Chondrocyte (in vitro differentiated cells): ENCODE measurements around the gene KIF3A. TPM values are rescaled to one million over a fixed set of nuclear protein-coding genes. Genes with fewer than 3 reads are reported as not detected.

Experiments
- DNase-seq: peaks from one replicate; pipeline ENCODE4 v3.0.0; 2021; ENCODE audit warnings: mixed read lengths, low spot score
- H3K27ac Mint-ChIP-seq: one replicate; pipeline ENCODE4 v1.8.0; 2021; ENCODE audit warnings: mild to moderate bottlenecking, moderate library complexity, mixed read lengths; ENCODE audit not compliant: unreplicated experiment
- H3K27me3 Mint-ChIP-seq: 2 replicates; pipeline ENCODE4 v1.8.0; 2021; ENCODE audit warnings: low read depth, mixed read lengths
- H3K36me3 Mint-ChIP-seq: 2 replicates; pipeline ENCODE4 v1.8.0; 2021; ENCODE audit warnings: low read depth, mixed read lengths
- H3K4me1 Mint-ChIP-seq: 2 replicates; pipeline ENCODE4 v1.8.0; 2021; ENCODE audit warnings: low read depth, mild to moderate bottlenecking, mixed read lengths
- H3K4me3 Mint-ChIP-seq: one replicate; pipeline ENCODE4 v1.8.0; 2021; ENCODE audit warnings: mild to moderate bottlenecking, moderate library complexity, mixed read lengths; ENCODE audit not compliant: unreplicated experiment
- H3K9me3 Mint-ChIP-seq: 2 replicates; pipeline ENCODE4 v1.8.0; 2021; ENCODE audit warnings: low read depth, mixed read lengths
- long read RNA-seq: library from polyadenylated mRNA; stranded (forward); transcript quantifications from one replicate; pipeline ENCODE4 v2.0.0, GENCODE V29; 2021
- total RNA-seq: library from RNA; stranded (reverse); gene quantifications from 3 replicates; pipeline ENCODE4 v1.2.1, GENCODE V29; 2021
- TF ChIP-seq, protein P1 (sequence below): fragments of 200-600 bp; sonication (generic); IDR thresholded peaks from 2 replicates; pipeline ENCODE4 v1.5.0; 2021; ENCODE audit warnings: antibody characterized with exemption, mild to moderate bottlenecking, moderate library complexity

KIF3A gene
- 15.0 to 16.4 TPM (median 16.2 TPM) in 3 replicates for total RNA-seq
- long read RNA-seq, full-length matches to known transcripts: 2 of 4 reads
- long read RNA-seq, partial matches to known transcripts: 1 of 4 reads
- long read RNA-seq, other reads (novel, unspliced or antisense): 1 of 4 reads

DNA sequence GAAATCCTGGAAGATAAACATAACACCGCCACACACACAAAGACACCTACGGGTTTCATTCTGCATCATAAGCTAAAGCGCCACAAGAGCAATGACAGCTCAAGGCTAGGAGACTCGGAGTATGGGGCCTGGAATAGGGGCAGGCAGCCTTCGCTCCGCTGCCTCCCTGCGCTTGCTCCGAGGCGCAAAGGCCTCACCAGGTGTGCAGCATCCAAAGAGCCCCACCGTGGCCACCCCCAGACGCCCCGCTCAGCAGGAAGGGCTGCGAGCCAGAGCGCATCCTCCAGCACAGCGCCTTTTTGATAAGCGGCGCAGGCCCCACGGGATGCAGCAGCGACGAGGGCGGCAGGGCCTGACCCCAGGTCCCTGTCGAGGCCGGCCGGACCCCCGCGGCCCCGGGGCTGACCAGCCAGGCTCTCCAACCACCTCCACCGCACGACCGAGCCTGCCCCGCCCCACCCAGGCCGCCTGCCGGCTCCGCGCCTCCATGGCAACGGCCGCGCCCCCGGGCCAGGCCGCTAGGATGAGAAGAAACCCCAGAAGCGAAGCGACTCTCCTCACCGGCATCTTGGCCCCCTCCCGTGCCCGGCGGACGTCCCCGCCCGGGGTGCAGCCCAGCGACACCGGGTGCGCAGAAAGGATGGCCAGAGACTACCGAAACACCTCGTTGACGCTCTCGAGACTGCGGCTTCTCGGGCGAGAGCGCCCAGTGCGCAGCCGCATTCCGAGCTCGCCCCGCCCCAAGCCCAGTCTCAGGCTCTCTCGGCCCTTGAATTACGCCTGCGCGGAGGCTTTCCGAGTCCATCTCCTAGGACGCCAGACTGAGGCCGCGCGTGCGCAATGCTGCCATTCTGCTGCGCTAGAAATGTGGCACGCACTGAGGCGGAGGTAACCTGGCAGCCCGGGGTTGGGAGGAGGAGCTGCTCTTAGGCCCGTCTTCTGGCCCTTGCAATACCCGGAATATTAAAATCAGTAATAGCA is at the start of gene KIF3A:
Gene KIF3A, minus strand, starts transcription at position 694 of the 981 bp plus-strand sequence. Its CDS starts 127 bp downstream, at position 567.
- TF ChIP-seq, protein P1, sequence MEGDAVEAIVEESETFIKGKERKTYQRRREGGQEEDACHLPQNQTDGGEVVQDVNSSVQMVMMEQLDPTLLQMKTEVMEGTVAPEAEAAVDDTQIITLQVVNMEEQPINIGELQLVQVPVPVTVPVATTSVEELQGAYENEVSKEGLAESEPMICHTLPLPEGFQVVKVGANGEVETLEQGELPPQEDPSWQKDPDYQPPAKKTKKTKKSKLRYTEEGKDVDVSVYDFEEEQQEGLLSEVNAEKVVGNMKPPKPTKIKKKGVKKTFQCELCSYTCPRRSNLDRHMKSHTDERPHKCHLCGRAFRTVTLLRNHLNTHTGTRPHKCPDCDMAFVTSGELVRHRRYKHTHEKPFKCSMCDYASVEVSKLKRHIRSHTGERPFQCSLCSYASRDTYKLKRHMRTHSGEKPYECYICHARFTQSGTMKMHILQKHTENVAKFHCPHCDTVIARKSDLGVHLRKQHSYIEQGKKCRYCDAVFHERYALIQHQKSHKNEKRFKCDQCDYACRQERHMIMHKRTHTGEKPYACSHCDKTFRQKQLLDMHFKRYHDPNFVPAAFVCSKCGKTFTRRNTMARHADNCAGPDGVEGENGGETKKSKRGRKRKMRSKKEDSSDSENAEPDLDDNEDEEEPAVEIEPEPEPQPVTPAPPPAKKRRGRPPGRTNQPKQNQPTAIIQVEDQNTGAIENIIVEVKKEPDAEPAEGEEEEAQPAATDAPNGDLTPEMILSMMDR: peak; percentile 43
- peaks cover 3% of the 10 kb centered on the region for H3K36me3 Mint-ChIP-seq
- no peaks in the 10 kb centered on the region for H3K9me3 Mint-ChIP-seq
- peaks cover 3% of the 10 kb centered on the region for H3K27me3 Mint-ChIP-seq
- peak; percentile 98 for DNase-seq
- H3K4me3 Mint-ChIP-seq: peak within 1 kb of the TSS; percentile 81
- H3K27ac Mint-ChIP-seq: peak within 1 kb of the TSS; percentile 76
- H3K4me1 Mint-ChIP-seq: peaks cover 23% of the 10 kb centered on the region

- no peak for DNase-seq
- Mint-ChIP-seq H3K27me3 (peaks cover 1% of the 10 kb centered on the region), H3K9me3 (peaks cover 2% of the 10 kb centered on the region), H3K36me3 (no peaks in the 10 kb centered on the region), H3K4me1 (peaks cover 20% of the 10 kb centered on the region), H3K4me3 (no peak overlapping the region), H3K27ac (no peak overlapping the region)
- TF ChIP-seq, protein P1: no peak
These were observed 49.7 kb upstream of the KIF3A start for GRCh38 chr5:132787076-132787475.

- no peak for DNase-seq
- H3K27me3 Mint-ChIP-seq: peaks cover 3% of the 10 kb centered on the region
- TF ChIP-seq, protein P1: no peak
These were observed 48.5 kb upstream of the KIF3A start for GRCh38 chr5:132785864-132786263.

DNA sequence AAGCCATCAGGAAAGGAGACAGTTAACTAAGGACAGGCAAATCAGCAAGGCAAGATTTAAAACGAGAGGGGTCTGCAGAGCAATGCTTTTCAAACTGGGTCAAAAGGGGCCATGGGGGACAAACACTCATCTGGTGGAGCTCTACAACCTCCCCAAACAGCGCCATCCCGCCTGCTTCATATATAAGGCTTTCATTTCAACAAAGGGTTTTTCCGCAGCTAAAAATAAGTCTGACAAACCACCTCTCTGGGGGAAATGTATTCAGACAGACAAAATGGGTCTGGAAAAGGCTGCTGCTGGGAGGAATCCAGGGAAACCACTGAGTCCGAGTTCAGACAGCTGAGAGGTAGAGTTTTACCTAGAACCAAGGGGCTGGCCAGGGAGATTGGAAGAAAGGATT is 48.0 kb upstream of the KIF3A start:
- TF ChIP-seq, protein P1: no peak
- no peak overlapping the region for H3K4me3 Mint-ChIP-seq
- H3K27ac Mint-ChIP-seq: peak overlapping the region; percentile 93
- peaks cover 2% of the 10 kb centered on the region for H3K9me3 Mint-ChIP-seq
- no peaks in the 10 kb centered on the region for H3K36me3 Mint-ChIP-seq
- DNase-seq: no peak
- H3K4me1 Mint-ChIP-seq: peaks cover 23% of the 10 kb centered on the region
- H3K27me3 Mint-ChIP-seq: peaks cover 3% of the 10 kb centered on the region

More at GRCh38 chr5:132785864-132786263, 48.5 kb upstream of the KIF3A start:
- Mint-ChIP-seq H3K9me3 (peaks cover 2% of the 10 kb centered on the region), H3K27ac (peak overlapping the region; percentile 93), H3K36me3 (no peaks in the 10 kb centered on the region), H3K4me1 (peaks cover 23% of the 10 kb centered on the region), H3K4me3 (no peak overlapping the region)

DNA sequence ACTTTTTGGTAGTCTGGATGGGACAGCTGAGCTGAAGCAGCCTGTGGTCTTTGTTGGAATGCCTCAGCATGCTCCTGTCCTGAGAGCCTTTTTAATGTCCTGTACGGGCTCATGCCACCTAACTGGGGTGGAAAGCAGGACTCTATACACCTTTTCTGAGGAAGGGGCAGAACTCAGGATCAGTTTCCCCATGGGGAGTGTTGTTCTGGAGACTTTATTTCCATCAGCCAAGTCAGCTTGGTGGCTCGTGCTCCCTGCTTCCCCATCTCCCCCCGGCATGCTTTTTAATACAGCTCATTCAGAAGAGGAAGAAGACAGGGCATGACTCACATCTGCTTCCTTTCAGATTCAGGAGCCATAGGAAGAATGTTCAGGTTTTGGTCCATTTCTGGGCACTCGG is 44.8 kb upstream of the KIF3A start:
- Mint-ChIP-seq H3K27me3 (peaks cover 3% of the 10 kb centered on the region), H3K4me1 (peaks cover 29% of the 10 kb centered on the region), H3K4me3 (no peak overlapping the region), H3K27ac (no peak overlapping the region), H3K9me3 (peaks cover 2% of the 10 kb centered on the region), H3K36me3 (no peaks in the 10 kb centered on the region)
- DNase-seq: no peak
- TF ChIP-seq, protein P1: no peak
